ENCODE results near the gene BSCL2. TPM values are rescaled to one million over a fixed set of nuclear protein-coding genes. Genes with fewer than 3 reads are reported as not detected.

BSCL2 gene
- total RNA-seq (70.3 and 73.8 TPM in 2 replicates), polyA plus RNA-seq (73.7 and 79.2 TPM in 2 replicates)

GRCh38 chr11:62707277-62707861, at the start of gene BSCL2, which contains the start of gene GNG3:
TSS of gene BSCL2 (minus strand) at chr11:62707424. CDS start at chr11:62707195, 229 bp downstream.
TSS of gene GNG3 (plus strand) at chr11:62707676. CDS start at chr11:62708296, 620 bp downstream.
- Histone ChIP-seq H3K4me1 (ENCODE audit: low read depth) (peaks cover 25% of the 10 kb centered on the region), H3K36me3 (peaks cover 8% of the 10 kb centered on the region), H3K27ac (peak within 1 kb of the TSS; percentile 99), H3K4me3 (peak within 1 kb of the TSS; percentile 41), H3K27me3 (no peaks in the 10 kb centered on the region), H3K9me3 (ENCODE audit: low read depth) (no peaks in the 10 kb centered on the region)
- no peak for TF ChIP-seq CTCF (IDR thresholded peaks at IDR 0.05; ENCODE audit: low read depth, low read length)
- DNase-seq (ENCODE audit: low read depth in 1 of 2, low spot score in 1 of 2), result peak in 1 of 2 donors; percentile 90

- Histone ChIP-seq H3K36me3 (peaks cover 3% of the 10 kb centered on the region), H3K27ac (peak overlapping the region; percentile 86), H3K4me1 (ENCODE audit: low read depth) (peaks cover 6% of the 10 kb centered on the region)
These were observed 47.9 kb upstream of the BSCL2 start for GRCh38 chr11:62755086-62755615.

DNA sequence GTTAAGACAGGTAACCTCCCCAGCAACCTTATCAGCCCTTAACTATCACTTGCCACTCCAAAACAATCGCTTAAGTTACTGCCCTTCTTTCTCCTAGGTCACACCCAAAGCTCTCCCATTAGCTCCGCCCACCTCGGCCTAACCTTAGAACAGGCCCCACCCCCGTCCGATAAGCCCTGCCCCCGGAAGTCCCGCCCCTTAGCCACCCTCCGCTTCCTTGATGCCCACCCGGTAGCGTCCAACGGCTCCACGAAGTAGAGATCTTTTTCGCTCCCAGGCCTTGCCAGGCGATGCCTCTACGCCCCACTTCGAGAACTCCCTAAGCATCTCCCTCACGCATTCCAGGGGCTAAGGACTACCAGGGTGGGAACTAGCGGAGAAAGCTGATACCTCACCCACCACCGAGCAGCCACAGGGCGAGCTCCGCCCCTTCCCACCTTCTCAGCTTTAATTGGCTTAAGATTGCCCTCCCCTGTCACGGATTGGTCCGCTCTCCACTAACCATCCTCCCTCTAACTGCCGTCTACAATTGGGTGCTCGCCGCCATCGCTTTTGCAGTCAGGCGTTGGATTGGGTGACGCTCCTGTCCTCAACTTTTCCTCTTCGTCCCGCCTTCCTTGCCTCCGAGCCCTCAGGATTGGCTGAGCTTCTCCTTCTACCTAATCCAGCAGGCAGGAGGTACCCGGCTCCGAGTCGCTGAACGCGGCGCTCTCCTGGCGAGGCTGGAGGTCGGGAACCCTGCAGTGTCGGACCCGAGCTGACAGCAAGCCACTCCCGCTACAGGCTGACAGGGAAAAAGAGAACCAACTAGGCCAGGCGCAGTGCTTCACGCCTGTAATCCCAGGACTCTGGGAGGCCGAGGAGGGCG, 46.7 kb upstream of the BSCL2 start, which contains the start of gene ZBTB3:
ZBTB3 (minus strand) TSS at position 425 of the 868 bp plus-strand sequence. CDS start 496 bp downstream, outside the sequence.
- peaks cover 3% of the 10 kb centered on the region for H3K36me3 ChIP-seq
- H3K4me3 ChIP-seq, result peak within 1 kb of the TSS; percentile 91
- H3K27me3 ChIP-seq, result no peaks in the 10 kb centered on the region
- TF ChIP-seq CTCF (IDR thresholded peaks at IDR 0.05; ENCODE audit: low read depth, low read length), result no peak
- peak within 1 kb of the TSS; percentile 93 for H3K27ac ChIP-seq
- DNase-seq (ENCODE audit: low read depth in 1 of 2, low spot score in 1 of 2), result peak; percentile 98 to 100
- peaks cover 6% of the 10 kb centered on the region for H3K4me1 ChIP-seq (ENCODE audit: low read depth)
- H3K9me3 ChIP-seq (ENCODE audit: low read depth), result no peaks in the 10 kb centered on the region

More at GRCh38 chr11:62755086-62755615, 47.9 kb upstream of the BSCL2 start:
- no peaks in the 10 kb centered on the region for H3K9me3 ChIP-seq (ENCODE audit: low read depth)
- no peaks in the 10 kb centered on the region for H3K27me3 ChIP-seq
- DNase-seq (ENCODE audit: low read depth in 1 of 2, low spot score in 1 of 2), result no peak
- TF ChIP-seq CTCF (IDR thresholded peaks at IDR 0.05; ENCODE audit: low read depth, low read length), result no peak
- no peak overlapping the region for H3K4me3 ChIP-seq

DNA sequence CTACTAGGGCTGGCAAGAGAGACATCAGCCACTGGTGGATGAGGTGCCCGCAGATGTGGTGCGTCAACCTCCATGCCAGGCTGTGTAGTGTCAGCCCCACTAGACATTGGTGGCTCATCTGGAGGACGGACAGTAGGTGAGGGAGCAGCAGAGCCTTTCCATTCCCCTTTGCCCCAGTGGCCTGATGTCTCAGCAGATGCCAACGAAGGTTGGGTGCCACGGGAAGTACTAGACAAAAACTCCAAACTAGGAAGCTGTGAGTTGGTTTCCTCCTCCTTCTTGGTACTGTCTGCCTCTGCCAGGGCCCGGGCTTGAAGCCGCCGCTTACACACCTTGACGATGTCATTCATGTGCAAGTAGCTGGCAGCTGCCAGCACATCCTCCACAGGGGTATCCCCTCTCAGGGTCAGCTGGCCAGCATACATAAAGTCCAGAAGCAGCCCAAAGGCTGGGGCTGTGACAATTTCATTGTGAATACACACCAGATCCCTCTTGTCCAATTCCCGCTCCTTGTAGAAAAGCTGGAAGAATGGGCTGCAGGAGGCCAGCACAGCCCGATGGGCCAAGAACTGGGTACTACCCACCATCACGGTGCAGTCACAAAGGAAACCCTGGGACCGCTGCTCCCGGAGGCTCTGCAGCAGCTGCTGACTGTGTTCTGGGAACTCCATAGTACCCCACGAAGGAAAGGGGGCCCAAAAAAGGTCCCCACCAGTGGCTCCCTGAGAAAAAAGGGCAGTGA, 45.9 kb upstream of the BSCL2 start:
- Histone ChIP-seq H3K36me3 (peaks cover 3% of the 10 kb centered on the region), H3K9me3 (ENCODE audit: low read depth) (no peaks in the 10 kb centered on the region), H3K4me3 (peak overlapping the region; percentile 91), H3K27me3 (no peaks in the 10 kb centered on the region), H3K4me1 (ENCODE audit: low read depth) (peaks cover 6% of the 10 kb centered on the region), H3K27ac (peak overlapping the region; percentile 93)
- no peak for DNase-seq (ENCODE audit: low read depth in 1 of 2, low spot score in 1 of 2)
- TF ChIP-seq CTCF (IDR thresholded peaks at IDR 0.05; ENCODE audit: low read depth, low read length), result no peak
